H1 (cell line): ENCODE results near the gene ACSF2. TPM values are rescaled to one million over a fixed set of nuclear protein-coding genes. Genes with fewer than 3 reads are reported as not detected.
"Not testable (repeated sequence)": the region's sequence is repeated elsewhere in the genome, so short reads cannot be mapped to it uniquely, and the experiment has no call there.

Source experiments
- CTCF ChIA-PET: fragments of 300-600 bp; sonication (Branson Sonifier 250); formaldehyde crosslinking; loops from one replicate; lab custom pipeline; 2021; ENCODE audit not compliant: partially characterized antibody; lab: Charles Lee
- POLR2A ChIA-PET: fragments of 300-600 bp; sonication (Branson Sonifier 250); formaldehyde crosslinking; loops from one replicate; lab custom pipeline; 2021; ENCODE audit warnings: inconsistent platforms; ENCODE audit not compliant: partially characterized antibody; lab: Charles Lee
- DNase-seq, 2 experiments: peaks; one replicate each; pipeline versions ENCODE4 v3.0.0 to v3.0.0-alpha.2; 2010 to 2022; ENCODE audit warnings: low spot score in 2 of 2, low read depth in 1 of 2, mixed read lengths in 1 of 2
- FAIRE-seq: peaks from 2 replicates; lab custom pipeline; 2011; peaks lifted over from hg19 to GRCh38; lab: Jason Lieb, UNC
- H2AFZ ChIP-seq: 2 replicates; pipeline ENCODE4 v1.8.1; 2012; ENCODE audit warnings: low read length, inconsistent platforms
- H2AK5ac ChIP-seq: 2 replicates; pipeline ENCODE4 v1.6.1; 2013; ENCODE audit warnings: low read depth, low read length
- H2BK120ac ChIP-seq: replicated peaks from 2 replicates; pipeline ENCODE3; 2013; ENCODE audit warnings: low read depth, low read length, inconsistent platforms
- H2BK12ac ChIP-seq: 2 replicates; pipeline ENCODE4 v1.6.1; 2013; ENCODE audit warnings: low read depth, low read length
- H2BK15ac ChIP-seq: 2 replicates; pipeline ENCODE4 v1.6.1; 2013; ENCODE audit warnings: low read length
- H2BK20ac ChIP-seq: 2 replicates; pipeline ENCODE4 v1.6.1; 2013; ENCODE audit warnings: low read length
- H2BK5ac ChIP-seq: 2 replicates; pipeline ENCODE4 v1.6.1; 2013; ENCODE audit warnings: low read depth, low read length
- H3K14ac ChIP-seq: 2 replicates; pipeline ENCODE4 v1.6.1; 2013; ENCODE audit warnings: inconsistent platforms; ENCODE audit not compliant: insufficient read length
- H3K18ac ChIP-seq: 2 replicates; pipeline ENCODE4 v1.6.1; 2013; ENCODE audit warnings: low read length; ENCODE audit errors: extremely low read depth
- H3K23ac ChIP-seq: 2 replicates; pipeline ENCODE4 v1.6.1; 2013; ENCODE audit warnings: inconsistent platforms; ENCODE audit not compliant: insufficient read length
- H3K23me2 ChIP-seq: 2 replicates; pipeline ENCODE4 v1.6.1; 2013; ENCODE audit warnings: low read depth, low read length
- H3K27ac ChIP-seq: 2 replicates; pipeline ENCODE4 v1.6.1; 2011; ENCODE audit warnings: low read depth, low read length, inconsistent platforms
- H3K27me3 ChIP-seq, 4 experiments: replicated peaks in 1 of 4; 1 replicate in 1 of 4; 2 replicates in 3 of 4; pipeline versions ENCODE4 v1.6.1 to v1.8.1; 2011 to 2013; ENCODE audit warnings: low read length in 3 of 4, mild to moderate bottlenecking in 3 of 4, inconsistent platforms in 2 of 4, mixed read lengths in 2 of 4, moderate library complexity in 1 of 4; ENCODE audit not compliant: control insufficient read depth in 3 of 4, insufficient read depth in 3 of 4; ENCODE audit errors: extremely low read depth in 1 of 4
- H3K36me3 ChIP-seq, 4 experiments: 2 replicates each; pipeline versions ENCODE4 v1.6.1 to v1.8.1; 2011 to 2013; ENCODE audit warnings: mild to moderate bottlenecking in 4 of 4, low read length in 3 of 4, moderate library complexity in 2 of 4, control low read depth in 1 of 4, inconsistent platforms in 1 of 4; ENCODE audit not compliant: insufficient read depth in 4 of 4, control insufficient read depth in 2 of 4
- H3K4ac ChIP-seq: replicated peaks from 2 replicates; pipeline ENCODE3; 2013; ENCODE audit warnings: low read length, low read depth, mixed read lengths, inconsistent platforms; ENCODE audit not compliant: insufficient read length
- H3K4me1 ChIP-seq, 4 experiments: replicated peaks in 1 of 4; 1 replicate in 1 of 4; 2 replicates in 3 of 4; pipeline versions ENCODE4 v1.6.1 to v1.8.1; 2011 to 2013; ENCODE audit warnings: low read length in 3 of 4, inconsistent platforms in 2 of 4, mixed read lengths in 1 of 4; ENCODE audit not compliant: insufficient read depth in 4 of 4, control insufficient read depth in 3 of 4
- H3K4me2 ChIP-seq, 2 experiments: 2 replicates each; pipeline versions ENCODE4 v1.6.1 to v1.8.1; 2011 to 2013; ENCODE audit warnings: low read depth in 2 of 2, low read length in 2 of 2, control low read depth in 1 of 2, inconsistent platforms in 1 of 2, mild to moderate bottlenecking in 1 of 2; ENCODE audit not compliant: insufficient read depth in 1 of 2
- H3K4me3 ChIP-seq, 4 experiments: fragments of 200-600, 300-600 bp in 1 of 4; sonication (generic), shearing (Covaris generic), sonication (Bioruptor Twin) in 1 of 4; 2 replicates each; pipeline versions ENCODE4 v1.5.1 to v1.8.1; 2011 to 2016; ENCODE audit warnings: low read length in 4 of 4, low read depth in 3 of 4, control low read depth in 2 of 4, inconsistent platforms in 2 of 4, mild to moderate bottlenecking in 2 of 4, mixed read lengths in 1 of 4, moderate library complexity in 1 of 4; ENCODE audit not compliant: insufficient read depth in 2 of 4; ENCODE audit errors: extremely low read depth in 1 of 4
- H3K56ac ChIP-seq: replicated peaks from 2 replicates; pipeline ENCODE3; 2013; ENCODE audit warnings: low read depth, mild to moderate bottlenecking, mixed read lengths, low read length, inconsistent platforms; ENCODE audit not compliant: insufficient read length
- H3K79me1 ChIP-seq: 2 replicates; pipeline ENCODE4 v1.6.1; 2013; ENCODE audit warnings: low read depth, low read length, control low read depth
- H3K79me2 ChIP-seq, 2 experiments: 2 replicates each; pipeline versions ENCODE4 v1.6.1 to v1.8.1; 2012 to 2013; ENCODE audit warnings: low read length in 2 of 2, mild to moderate bottlenecking in 2 of 2, inconsistent platforms in 1 of 2; ENCODE audit not compliant: insufficient read depth in 2 of 2, control insufficient read depth in 1 of 2
- H3K9ac ChIP-seq, 4 experiments: replicated peaks in 1 of 4; 1 replicate in 1 of 4; 2 replicates in 3 of 4; pipeline versions ENCODE4 v1.6.1 to v1.8.1; 2011 to 2013; ENCODE audit warnings: low read depth in 3 of 4, low read length in 3 of 4, control low read depth in 2 of 4, mild to moderate bottlenecking in 2 of 4, moderate library complexity in 2 of 4, inconsistent platforms in 1 of 4; ENCODE audit errors: extremely low read depth in 1 of 4
- H3K9me3 ChIP-seq, 2 experiments: 2 replicates each; pipeline versions ENCODE4 v1.6.1 to v1.8.1; 2012 to 2013; ENCODE audit warnings: mild to moderate bottlenecking in 2 of 2, moderate library complexity in 2 of 2, control low read depth in 1 of 2, inconsistent platforms in 1 of 2, low read depth in 1 of 2, low read length in 1 of 2, mixed read lengths in 1 of 2; ENCODE audit not compliant: insufficient read depth in 2 of 2
- H4K20me1 ChIP-seq, 2 experiments: replicated peaks in 1 of 2; 2 replicates each; pipeline versions ENCODE3 to v1.8.1; 2011 to 2013; ENCODE audit warnings: inconsistent platforms in 2 of 2, low read length in 2 of 2, mild to moderate bottlenecking in 1 of 2; ENCODE audit not compliant: insufficient read depth in 2 of 2, control insufficient read depth in 1 of 2
- H4K5ac ChIP-seq: 2 replicates; pipeline ENCODE4 v1.6.1; 2013; ENCODE audit warnings: low read length, low read depth, mixed read lengths, inconsistent platforms; ENCODE audit not compliant: insufficient read length
- H4K8ac ChIP-seq: 2 replicates; pipeline ENCODE4 v1.8.0; 2013; ENCODE audit warnings: mild to moderate bottlenecking, moderate library complexity, low read length, inconsistent platforms; ENCODE audit not compliant: insufficient read depth; ENCODE audit errors: extremely low read depth
- H4K91ac ChIP-seq: replicated peaks from 2 replicates; pipeline ENCODE3; 2013; ENCODE audit warnings: low read length, mixed read lengths, inconsistent platforms; ENCODE audit not compliant: insufficient read length
- WGBS, 2 experiments: shearing (Covaris generic) in 1 of 2; methylation state at CpG; one replicate each; pipeline versions ENCODE4 v1.1.6 to v1.1.7; 2013 to 2015; ENCODE audit warnings: low lambda C conversion rate in 2 of 2, mixed read lengths in 2 of 2, inconsistent platforms in 1 of 2, low coverage in 1 of 2, missing lambda C conversion rate in 1 of 2; ENCODE audit not compliant: insufficient replicate concordance in 2 of 2, insufficient coverage in 1 of 2, insufficient read length in 1 of 2; ENCODE audit errors: extremely low coverage in 1 of 2, missing lambda C conversion rate in 1 of 2; 5-methylcytosine and 5-hydroxymethylcytosine counted together
- polyA plus RNA-seq, 7 experiments: library from polyadenylated mRNA; depleted of rRNA in 3 of 7; stranded (reverse) in 5 of 7; unstranded in 2 of 7; fragments of >200 nt in 5 of 7; fragments of 200-250 nt in 2 of 7; gene quantifications; 1 replicate in 5 of 7; 2 replicates in 1 of 7; 4 replicates in 1 of 7; pipeline versions ENCODE4 v1.2.1 to v1.2.3, GENCODE V29; 2011 to 2013; ENCODE audit warnings: missing spikeins in 2 of 7, mixed read lengths in 2 of 7
- total RNA-seq: library from RNA; stranded (reverse); fragmentation: NEBNext Ultra II Directional; extraction: Animal tissue kit (Norgen Biotek cat#: 25700); gene quantifications from 2 replicates; pipeline ENCODE4 v1.2.1, GENCODE V29; 2021

ACSF2 gene
- total and polyA plus RNA-seq, 2 of the 8 experiments (the other 6 are each of a cell fraction or from before 2014, with no cell fraction given): 14.5 to 16.3 TPM

- not testable (repeated sequence) for H3K4me3 ChIP-seq, H3K4me2 ChIP-seq, H3K9me3 ChIP-seq, H3K4ac ChIP-seq, DNase-seq, H3K18ac ChIP-seq, H3K56ac ChIP-seq, H3K27me3 ChIP-seq, H2BK20ac ChIP-seq, H2AFZ ChIP-seq, H3K36me3 ChIP-seq, H3K23me2 ChIP-seq, H2BK5ac ChIP-seq, H2BK120ac ChIP-seq, H3K79me1 ChIP-seq, H2BK12ac ChIP-seq, H4K91ac ChIP-seq, H4K20me1 ChIP-seq, H4K5ac ChIP-seq, H2AK5ac ChIP-seq, H2BK15ac ChIP-seq, H3K4me1 ChIP-seq, H3K79me2 ChIP-seq, H3K14ac ChIP-seq, H3K27ac ChIP-seq, FAIRE-seq, H4K8ac ChIP-seq, H3K23ac ChIP-seq, H3K9ac ChIP-seq
- ChIA-PET POLR2A (interaction anchor here (1.4 to 1.6 kb wide), 2 partner anchors 21 to 77 kb away, joined by 3 read pairs; no protein-coding TSS in a partner anchor), CTCF (interaction anchor here (0.6 to 5.5 kb wide), 4 partner anchors 8 to 43 kb away, joined by 3 to 32 read pairs (median 6); partner anchors contain the start of gene LRRC59)
- 87% methylated on average over 4 of the region's 4 CpGs; no CpG with 5 or more reads in 1 of the 2 experiments for WGBS, 2 experiments
These were observed 20.7 kb upstream of the ACSF2 start for GRCh38 chr17:50405351-50405750.
